ENCODE results near the gene CDH23.

DNA sequence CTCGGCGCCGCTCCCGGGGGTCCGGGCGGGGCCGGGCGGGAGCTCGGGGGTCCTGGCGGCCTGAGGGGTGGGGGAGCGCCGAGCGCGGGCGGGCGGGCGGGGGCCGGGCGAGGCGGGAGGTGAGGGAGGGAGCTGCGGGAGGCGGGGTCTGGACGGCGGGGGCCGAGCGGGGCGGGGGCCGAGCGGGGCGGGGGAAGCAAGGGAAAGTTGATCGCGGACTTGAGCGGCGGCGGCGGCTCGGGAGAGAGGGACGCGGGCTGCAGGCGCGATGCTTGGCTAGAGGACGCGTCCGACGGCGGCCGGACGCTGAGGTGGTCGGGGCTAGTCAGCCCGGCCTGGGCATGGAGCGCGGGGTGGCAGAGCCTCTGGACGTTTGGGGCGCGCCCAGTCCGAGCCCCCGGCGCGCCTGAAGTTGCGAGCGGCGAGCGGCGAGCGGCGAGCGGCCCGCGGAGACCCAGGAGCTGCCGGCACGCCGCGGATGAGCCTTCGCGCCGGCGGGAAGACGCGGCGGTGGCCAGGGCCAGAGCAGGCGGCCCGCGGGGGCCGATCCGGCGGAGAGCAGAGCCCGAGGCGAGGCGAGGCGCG is at the start of gene CDH23:
- no peak for TF ChIP-seq POLR2A (IDR thresholded peaks at IDR 0.05)
- TF ChIP-seq, protein P1, sequence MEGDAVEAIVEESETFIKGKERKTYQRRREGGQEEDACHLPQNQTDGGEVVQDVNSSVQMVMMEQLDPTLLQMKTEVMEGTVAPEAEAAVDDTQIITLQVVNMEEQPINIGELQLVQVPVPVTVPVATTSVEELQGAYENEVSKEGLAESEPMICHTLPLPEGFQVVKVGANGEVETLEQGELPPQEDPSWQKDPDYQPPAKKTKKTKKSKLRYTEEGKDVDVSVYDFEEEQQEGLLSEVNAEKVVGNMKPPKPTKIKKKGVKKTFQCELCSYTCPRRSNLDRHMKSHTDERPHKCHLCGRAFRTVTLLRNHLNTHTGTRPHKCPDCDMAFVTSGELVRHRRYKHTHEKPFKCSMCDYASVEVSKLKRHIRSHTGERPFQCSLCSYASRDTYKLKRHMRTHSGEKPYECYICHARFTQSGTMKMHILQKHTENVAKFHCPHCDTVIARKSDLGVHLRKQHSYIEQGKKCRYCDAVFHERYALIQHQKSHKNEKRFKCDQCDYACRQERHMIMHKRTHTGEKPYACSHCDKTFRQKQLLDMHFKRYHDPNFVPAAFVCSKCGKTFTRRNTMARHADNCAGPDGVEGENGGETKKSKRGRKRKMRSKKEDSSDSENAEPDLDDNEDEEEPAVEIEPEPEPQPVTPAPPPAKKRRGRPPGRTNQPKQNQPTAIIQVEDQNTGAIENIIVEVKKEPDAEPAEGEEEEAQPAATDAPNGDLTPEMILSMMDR (IDR thresholded peaks at IDR 0.05) = no peak
- no peak for TF ChIP-seq POLR2AphosphoS5 (IDR thresholded peaks at IDR 0.05)

Measured in suprapubic skin (tissue), 4 donors.